Mucosa of rectum (tissue), 2 donors: ENCODE results near the gene PTPRJ.
A peak's percentile ranks its signal among the peaks of the same experiment; 100 is the strongest.

Experiments used
- H3K27ac ChIP-seq, 2 donors: one replicate each; pipeline ENCODE4 v1.7.0; 2013; ENCODE audit warnings: inconsistent platforms in 2 of 2, low read depth in 2 of 2, low read length in 2 of 2
- H3K27me3 ChIP-seq, 2 donors: one replicate each; pipeline ENCODE4 v1.7.0; 2013; ENCODE audit warnings: low read length in 2 of 2; ENCODE audit not compliant: control insufficient read depth in 2 of 2, insufficient read depth in 2 of 2
- H3K36me3 ChIP-seq, 2 donors: one replicate each; pipeline ENCODE4 v1.7.0; 2013; ENCODE audit warnings: low read length in 2 of 2; ENCODE audit not compliant: control insufficient read depth in 2 of 2, insufficient read depth in 2 of 2
- H3K4me1 ChIP-seq, 2 donors: one replicate each; pipeline ENCODE4 v1.7.0; 2013; ENCODE audit warnings: low read length in 2 of 2, mild to moderate bottlenecking in 1 of 2; ENCODE audit not compliant: control insufficient read depth in 2 of 2, insufficient read depth in 2 of 2
- H3K4me3 ChIP-seq, 2 donors: one replicate each; pipeline ENCODE4 v1.7.0; 2013; ENCODE audit warnings: low read length in 2 of 2
- H3K9ac ChIP-seq, 2 donors: one replicate each; pipeline ENCODE4 v1.7.0; 2013; ENCODE audit warnings: low read length in 2 of 2, low read depth in 1 of 2, mild to moderate bottlenecking in 1 of 2
- H3K9me3 ChIP-seq, 2 donors: one replicate each; pipeline ENCODE4 v1.7.0; 2013; ENCODE audit warnings: low read length in 2 of 2; ENCODE audit not compliant: control insufficient read depth in 2 of 2
- donor health status: healthy.
- donor health status: Normal muscosa, but diverticular disease.

The PTPRJ gene

DNA sequence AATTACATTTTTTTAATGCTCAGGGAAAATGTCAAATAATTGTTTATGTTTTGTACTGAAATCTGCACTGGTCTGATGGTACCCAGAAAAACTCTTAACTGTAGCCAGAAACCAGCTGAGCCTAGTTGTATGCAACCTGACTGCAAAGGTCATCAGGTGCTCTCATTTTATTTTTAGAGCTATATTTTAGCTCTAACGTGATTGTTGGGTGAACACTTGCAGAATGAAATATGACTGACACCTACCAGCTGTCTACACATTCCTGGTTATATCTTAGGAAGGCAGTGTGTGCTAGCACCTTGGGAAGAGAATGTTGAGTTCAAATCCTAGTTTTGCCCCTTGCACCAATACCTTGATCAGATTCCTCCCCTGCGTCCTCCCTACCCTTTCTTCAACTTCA lies 23.6 kb downstream of the PTPRJ start:
- Histone ChIP-seq H3K4me3 (no peak overlapping the region), H3K9me3 (no peaks in the 10 kb centered on the region), H3K9ac (no peak overlapping the region), H3K27ac (peak overlapping the region in 1 of 2 donors; percentile 35), H3K27me3 (no peaks in the 10 kb centered on the region), H3K36me3 (no peaks in the 10 kb centered on the region), H3K4me1 (peaks cover 26% of the 10 kb centered on the region in 2 donors)

- no peak overlapping the region for H3K4me3 ChIP-seq
- peaks cover 20 to 21% of the 10 kb centered on the region in 2 donors for H3K4me1 ChIP-seq
- H3K9ac ChIP-seq: no peak overlapping the region
- H3K36me3 ChIP-seq: no peaks in the 10 kb centered on the region
- H3K27me3 ChIP-seq: no peaks in the 10 kb centered on the region
- H3K27ac ChIP-seq: peak overlapping the region in 1 of 2 donors; percentile 35
- H3K9me3 ChIP-seq: no peaks in the 10 kb centered on the region
Measured at GRCh38 chr11:48004456-48004855, 24.1 kb downstream of the PTPRJ start.

DNA sequence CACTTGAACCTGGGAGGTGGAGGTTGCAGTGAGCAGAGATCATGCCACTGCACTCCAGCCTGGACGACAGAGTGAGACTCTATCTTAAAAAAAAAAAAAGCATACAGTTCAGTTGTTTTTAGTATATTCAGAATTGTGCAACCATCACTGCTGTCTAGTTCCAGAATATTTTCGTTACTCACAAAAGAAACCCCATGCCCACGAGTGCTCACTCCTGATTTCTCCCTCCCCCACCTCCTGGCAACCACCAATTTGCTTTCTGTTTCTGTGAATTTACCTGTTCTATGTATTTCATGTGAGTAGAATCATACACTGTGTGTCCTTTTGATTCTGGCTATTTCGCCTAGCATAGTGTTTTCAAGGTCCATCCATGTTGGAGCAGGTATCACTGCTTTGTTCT lies 24.8 kb downstream of the PTPRJ start:
- Histone ChIP-seq H3K9ac (no peak overlapping the region), H3K36me3 (no peaks in the 10 kb centered on the region), H3K27me3 (no peaks in the 10 kb centered on the region), H3K4me3 (no peak overlapping the region), H3K4me1 (peaks cover 18 to 19% of the 10 kb centered on the region in 2 donors), H3K9me3 (no peaks in the 10 kb centered on the region), H3K27ac (peak overlapping the region in 1 of 2 donors; percentile 38)

DNA sequence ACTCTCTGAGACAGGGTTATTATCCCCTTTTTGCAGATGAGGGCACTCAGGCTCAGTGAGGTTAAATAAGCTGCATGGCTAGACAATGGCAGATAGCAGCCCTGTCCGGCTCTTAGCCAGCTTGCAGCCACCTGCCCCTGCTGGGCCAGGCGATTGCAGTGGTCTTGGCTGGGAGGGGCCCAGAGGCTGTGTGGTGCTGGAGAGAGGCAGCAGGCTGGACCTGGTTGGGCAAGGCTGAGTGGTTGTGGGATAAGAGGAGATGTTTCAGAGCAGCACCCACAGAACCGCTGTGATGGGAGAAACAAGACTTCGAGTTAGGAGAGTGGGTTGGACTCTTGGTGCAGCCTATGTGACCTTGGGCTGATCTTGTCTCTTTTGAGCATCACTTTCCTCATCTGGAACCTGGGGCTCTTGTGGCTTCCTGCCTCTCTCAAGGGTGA lies 25.5 kb downstream of the PTPRJ start:
- Histone ChIP-seq H3K9me3 (no peaks in the 10 kb centered on the region), H3K36me3 (no peaks in the 10 kb centered on the region), H3K9ac (no peak overlapping the region), H3K4me1 (peaks cover 15 to 20% of the 10 kb centered on the region in 2 donors), H3K27ac (peak overlapping the region in 1 of 2 donors; percentile 38), H3K4me3 (no peak overlapping the region), H3K27me3 (no peaks in the 10 kb centered on the region)

GRCh38 chr11:48006301-48006992 lies 26.1 kb downstream of the PTPRJ start:
- peaks cover 14 to 16% of the 10 kb centered on the region in 2 donors for H3K4me1 ChIP-seq

GRCh38 chr11:48007677-48008076 lies 27.3 kb downstream of the PTPRJ start:
- no peaks in the 10 kb centered on the region for H3K27me3 ChIP-seq
- H3K9ac ChIP-seq: no peak overlapping the region
- no peak overlapping the region for H3K27ac ChIP-seq
- no peak overlapping the region for H3K4me3 ChIP-seq
- H3K4me1 ChIP-seq: peaks cover 12 to 14% of the 10 kb centered on the region in 2 donors
- no peaks in the 10 kb centered on the region for H3K9me3 ChIP-seq
- H3K36me3 ChIP-seq: no peaks in the 10 kb centered on the region

More at GRCh38 chr11:48006301-48006992, 26.1 kb downstream of the PTPRJ start:
- Histone ChIP-seq H3K27me3 (no peaks in the 10 kb centered on the region), H3K4me3 (no peak overlapping the region), H3K9ac (no peak overlapping the region), H3K9me3 (no peaks in the 10 kb centered on the region), H3K36me3 (no peaks in the 10 kb centered on the region), H3K27ac (no peak overlapping the region)

- Histone ChIP-seq H3K27me3 (no peaks in the 10 kb centered on the region), H3K27ac (no peak overlapping the region), H3K9me3 (no peaks in the 10 kb centered on the region), H3K4me1 (peaks cover 17 to 20% of the 10 kb centered on the region in 2 donors), H3K4me3 (no peak overlapping the region), H3K36me3 (no peaks in the 10 kb centered on the region), H3K9ac (no peak overlapping the region)
Measured at GRCh38 chr11:48008951-48009270, 28.6 kb downstream of the PTPRJ start.

DNA sequence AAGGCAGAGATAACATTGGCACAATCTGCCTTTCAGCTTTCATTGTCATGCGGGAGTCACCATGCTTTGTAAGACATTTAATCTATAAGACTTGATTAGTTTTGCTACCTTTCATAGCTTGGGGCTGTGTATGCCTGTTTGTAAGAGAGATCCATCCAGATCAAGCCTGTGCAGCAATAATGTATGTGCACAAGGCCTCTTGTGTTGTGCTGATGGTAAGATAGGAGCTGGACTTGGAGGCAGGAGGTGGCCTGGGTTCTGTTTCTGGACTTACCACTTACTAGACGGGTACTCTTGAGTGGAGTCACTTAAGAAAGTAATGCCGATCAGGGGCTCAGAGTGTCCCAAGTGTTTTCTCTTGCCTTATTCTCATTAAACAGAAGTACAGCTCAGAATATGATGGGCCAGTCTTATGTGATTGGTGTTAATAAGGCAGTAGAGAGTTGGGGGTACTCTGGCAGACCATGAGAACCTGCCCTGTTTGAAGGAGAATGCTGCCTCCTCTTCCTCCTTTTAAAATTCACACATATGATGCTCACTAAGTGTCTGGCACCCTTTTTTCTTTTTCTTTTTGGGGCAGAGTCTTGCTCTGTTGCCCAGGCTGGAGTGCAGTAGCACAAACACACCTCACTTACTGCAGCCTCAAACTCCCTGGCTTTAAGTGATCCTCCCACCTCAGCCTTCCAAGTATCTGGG lies 30.9 kb downstream of the PTPRJ start:
- H3K4me3 ChIP-seq: no peak overlapping the region
- H3K9ac ChIP-seq: no peak overlapping the region
- H3K27ac ChIP-seq: peak overlapping the region in 1 of 2 donors; percentile 45
- no peaks in the 10 kb centered on the region for H3K36me3 ChIP-seq
- H3K9me3 ChIP-seq: no peaks in the 10 kb centered on the region
- peaks cover 9 to 10% of the 10 kb centered on the region in 2 donors for H3K4me1 ChIP-seq
- no peaks in the 10 kb centered on the region for H3K27me3 ChIP-seq

- H3K27me3 ChIP-seq: no peaks in the 10 kb centered on the region
- H3K9ac ChIP-seq: no peak overlapping the region
- peaks cover 6 to 15% of the 10 kb centered on the region in 2 donors for H3K4me1 ChIP-seq
- H3K36me3 ChIP-seq: no peaks in the 10 kb centered on the region
- H3K4me3 ChIP-seq: no peak overlapping the region
- H3K27ac ChIP-seq: peak overlapping the region in 1 of 2 donors; percentile 45
- no peaks in the 10 kb centered on the region for H3K9me3 ChIP-seq
Measured at GRCh38 chr11:48011798-48012391, 31.5 kb downstream of the PTPRJ start.

DNA sequence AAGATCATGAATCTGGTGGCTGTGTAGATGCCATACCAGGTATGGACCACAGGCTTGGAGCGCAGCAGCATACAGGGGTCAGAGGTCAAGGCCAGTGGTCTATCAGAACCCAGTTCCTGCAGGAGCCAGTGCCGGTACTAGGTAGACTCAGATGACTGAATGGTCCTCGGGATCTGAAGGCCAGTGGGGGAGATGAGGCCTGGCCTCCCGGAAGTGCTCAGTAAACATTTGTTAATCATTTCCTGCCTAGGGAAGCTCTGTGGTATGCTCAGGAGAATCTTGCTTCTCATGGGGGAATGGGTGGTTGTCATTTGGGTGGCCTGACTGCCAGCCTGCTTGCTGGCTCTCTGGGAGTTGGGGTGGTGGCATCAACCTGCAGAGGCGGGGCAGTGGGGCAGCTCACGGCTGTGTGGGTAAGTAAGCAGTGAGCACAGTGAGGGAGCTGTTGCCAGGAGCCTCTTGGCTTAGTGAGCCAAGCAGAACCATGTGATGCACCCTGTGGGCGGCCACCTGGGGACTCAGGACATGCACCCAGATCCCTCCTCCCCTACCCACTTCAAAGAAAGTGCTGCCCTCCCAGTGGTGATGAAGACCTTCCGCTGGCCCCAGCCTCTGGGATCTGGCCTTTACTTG lies 33.0 kb downstream of the PTPRJ start:
- Histone ChIP-seq H3K9ac (no peak overlapping the region), H3K4me1 (peaks cover 14 to 18% of the 10 kb centered on the region in 2 donors), H3K4me3 (no peak overlapping the region), H3K27ac (peak overlapping the region in 1 of 2 donors; percentile 56), H3K27me3 (no peaks in the 10 kb centered on the region), H3K9me3 (no peaks in the 10 kb centered on the region), H3K36me3 (no peaks in the 10 kb centered on the region)
